Panc1 (cell line): ENCODE measurements around the gene MAPKAP1.

Source experiments
- CTCF ChIP-seq: fragments of 450-650 bp; IDR thresholded peaks from 2 replicates; pipeline ENCODE4 v1.5.1; 2017; ENCODE audit warnings: mild to moderate bottlenecking
- POLR2AphosphoS5 ChIP-seq: IDR thresholded peaks from 2 replicates; pipeline ENCODE4 v1.6.1; 2012; ENCODE audit warnings: mild to moderate bottlenecking, low read depth, low read length, moderate library complexity
- SIN3A ChIP-seq: IDR thresholded peaks from 2 replicates; pipeline ENCODE4 v1.6.1; 2012; ENCODE audit warnings: low read depth, mild to moderate bottlenecking, low read length, moderate library complexity, borderline replicate concordance; ENCODE audit not compliant: insufficient read depth
- TCF7L2 ChIP-seq: IDR thresholded peaks from 2 replicates; pipeline ENCODE4 v1.6.1; 2011; ENCODE audit warnings: mild to moderate bottlenecking, low read depth, low read length, inconsistent platforms
- TF ChIP-seq, protein P1 (sequence below), 2 experiments: IDR thresholded peaks; 2 replicates each; pipeline ENCODE4 v1.6.1; 2011 to 2012; ENCODE audit warnings: low read depth in 2 of 2, control low read depth in 1 of 2, low read length in 1 of 2, mild to moderate bottlenecking in 1 of 2, moderate library complexity in 1 of 2; ENCODE audit not compliant: insufficient read depth in 1 of 2

- no peak for TF ChIP-seq POLR2AphosphoS5
- TF ChIP-seq CTCF: no peak
- TF ChIP-seq SIN3A: no peak
- TF ChIP-seq, protein P1, sequence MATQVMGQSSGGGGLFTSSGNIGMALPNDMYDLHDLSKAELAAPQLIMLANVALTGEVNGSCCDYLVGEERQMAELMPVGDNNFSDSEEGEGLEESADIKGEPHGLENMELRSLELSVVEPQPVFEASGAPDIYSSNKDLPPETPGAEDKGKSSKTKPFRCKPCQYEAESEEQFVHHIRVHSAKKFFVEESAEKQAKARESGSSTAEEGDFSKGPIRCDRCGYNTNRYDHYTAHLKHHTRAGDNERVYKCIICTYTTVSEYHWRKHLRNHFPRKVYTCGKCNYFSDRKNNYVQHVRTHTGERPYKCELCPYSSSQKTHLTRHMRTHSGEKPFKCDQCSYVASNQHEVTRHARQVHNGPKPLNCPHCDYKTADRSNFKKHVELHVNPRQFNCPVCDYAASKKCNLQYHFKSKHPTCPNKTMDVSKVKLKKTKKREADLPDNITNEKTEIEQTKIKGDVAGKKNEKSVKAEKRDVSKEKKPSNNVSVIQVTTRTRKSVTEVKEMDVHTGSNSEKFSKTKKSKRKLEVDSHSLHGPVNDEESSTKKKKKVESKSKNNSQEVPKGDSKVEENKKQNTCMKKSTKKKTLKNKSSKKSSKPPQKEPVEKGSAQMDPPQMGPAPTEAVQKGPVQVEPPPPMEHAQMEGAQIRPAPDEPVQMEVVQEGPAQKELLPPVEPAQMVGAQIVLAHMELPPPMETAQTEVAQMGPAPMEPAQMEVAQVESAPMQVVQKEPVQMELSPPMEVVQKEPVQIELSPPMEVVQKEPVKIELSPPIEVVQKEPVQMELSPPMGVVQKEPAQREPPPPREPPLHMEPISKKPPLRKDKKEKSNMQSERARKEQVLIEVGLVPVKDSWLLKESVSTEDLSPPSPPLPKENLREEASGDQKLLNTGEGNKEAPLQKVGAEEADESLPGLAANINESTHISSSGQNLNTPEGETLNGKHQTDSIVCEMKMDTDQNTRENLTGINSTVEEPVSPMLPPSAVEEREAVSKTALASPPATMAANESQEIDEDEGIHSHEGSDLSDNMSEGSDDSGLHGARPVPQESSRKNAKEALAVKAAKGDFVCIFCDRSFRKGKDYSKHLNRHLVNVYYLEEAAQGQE (IDR thresholded peaks at IDR 0.05; ENCODE audit: insufficient read depth in 1 of 2, low read depth in 2 of 2, low read length in 1 of 2): no peak
- no peak for TF ChIP-seq TCF7L2
Observed at GRCh38 chr9:125674981-125675973, 31.7 kb downstream of the MAPKAP1 start.
